ENCODE measurements around the gene KRTAP3-2.

Gene KRTAP3-2

GRCh38 chr17:40961591-40961990 lies 38.1 kb downstream of the KRTAP3-2 start:
- no peak for DNase-seq

GRCh38 chr17:40960144-40960543 lies 39.6 kb downstream of the KRTAP3-2 start:
- DNase-seq = peak; percentile 50

- DNase-seq = no peak
Observed at GRCh38 chr17:40958086-40958953, 41.4 kb downstream of the KRTAP3-2 start.

- peak; percentile 57 for DNase-seq
Observed at GRCh38 chr17:40956401-40957254, 43.1 kb downstream of the KRTAP3-2 start.

- no peak for DNase-seq
Observed at GRCh38 chr17:40953881-40954280, 45.8 kb downstream of the KRTAP3-2 start.

- DNase-seq = peak; percentile 50
Observed at GRCh38 chr17:40952661-40953060, 47.0 kb downstream of the KRTAP3-2 start.

- no peak for DNase-seq
Observed at GRCh38 chr17:40952154-40952553, 47.6 kb downstream of the KRTAP3-2 start.

- no peak for DNase-seq
Observed at GRCh38 chr17:40951011-40951622, 48.6 kb downstream of the KRTAP3-2 start.

GRCh38 chr17:40950176-40950575 lies 49.5 kb downstream of the KRTAP3-2 start:
- DNase-seq = no peak

- no peak for DNase-seq
Observed at GRCh38 chr17:40949418-40949817, 50.3 kb downstream of the KRTAP3-2 start.

Measured in NCI-H226 (cell line).